ENCODE measurements around the gene NAP1L1.

DNA sequence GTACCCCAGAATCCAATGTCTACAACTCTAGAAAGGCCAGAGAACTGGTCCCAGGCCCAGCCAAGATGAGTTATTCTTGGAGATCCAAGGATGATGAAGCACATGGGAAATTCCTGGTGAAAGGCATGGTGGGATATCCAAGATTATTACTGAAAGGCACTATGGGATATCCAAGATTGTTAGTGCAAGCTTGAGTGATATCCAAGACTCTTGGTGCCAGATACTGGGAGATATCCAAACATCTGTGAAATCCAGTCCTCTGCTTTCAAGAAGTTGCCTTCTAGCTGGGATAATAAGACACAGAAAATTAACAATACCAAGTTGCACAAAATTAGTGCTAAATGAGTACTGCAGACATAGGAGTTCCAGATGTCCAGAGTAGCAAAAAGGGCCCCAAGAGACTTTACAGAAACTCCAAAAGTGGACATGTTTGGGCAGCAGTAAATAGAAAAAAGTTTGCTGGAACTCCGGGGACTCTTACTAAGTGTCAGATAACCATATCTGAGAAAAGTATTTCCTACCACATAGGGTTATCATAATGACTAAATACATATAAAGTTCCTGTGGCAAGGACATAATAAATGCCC lies 87.5 kb downstream of the NAP1L1 start:
- TF ChIP-seq, protein P1, sequence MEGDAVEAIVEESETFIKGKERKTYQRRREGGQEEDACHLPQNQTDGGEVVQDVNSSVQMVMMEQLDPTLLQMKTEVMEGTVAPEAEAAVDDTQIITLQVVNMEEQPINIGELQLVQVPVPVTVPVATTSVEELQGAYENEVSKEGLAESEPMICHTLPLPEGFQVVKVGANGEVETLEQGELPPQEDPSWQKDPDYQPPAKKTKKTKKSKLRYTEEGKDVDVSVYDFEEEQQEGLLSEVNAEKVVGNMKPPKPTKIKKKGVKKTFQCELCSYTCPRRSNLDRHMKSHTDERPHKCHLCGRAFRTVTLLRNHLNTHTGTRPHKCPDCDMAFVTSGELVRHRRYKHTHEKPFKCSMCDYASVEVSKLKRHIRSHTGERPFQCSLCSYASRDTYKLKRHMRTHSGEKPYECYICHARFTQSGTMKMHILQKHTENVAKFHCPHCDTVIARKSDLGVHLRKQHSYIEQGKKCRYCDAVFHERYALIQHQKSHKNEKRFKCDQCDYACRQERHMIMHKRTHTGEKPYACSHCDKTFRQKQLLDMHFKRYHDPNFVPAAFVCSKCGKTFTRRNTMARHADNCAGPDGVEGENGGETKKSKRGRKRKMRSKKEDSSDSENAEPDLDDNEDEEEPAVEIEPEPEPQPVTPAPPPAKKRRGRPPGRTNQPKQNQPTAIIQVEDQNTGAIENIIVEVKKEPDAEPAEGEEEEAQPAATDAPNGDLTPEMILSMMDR (IDR thresholded peaks at IDR 0.05): no peak
- no peak for TF ChIP-seq ZFX (IDR thresholded peaks at IDR 0.05; ENCODE audit: borderline replicate concordance)

Data from 22Rv1 (cell line).